Measurements from ENCODE around the gene SKAP1. TPM values are rescaled to one million over a fixed set of nuclear protein-coding genes. Genes with fewer than 3 reads are reported as not detected.

SKAP1 gene
- total RNA-seq (2021) (0.31 and 0.85 TPM in 2 replicates), Bru-seq, nascent RNA (percentile 21 among the genes with signal in this experiment), BruChase-seq, experiment 1, labeled RNA remaining after a 2-hour chase (percentile 23 among the genes with signal in this experiment), BruChase-seq, experiment 2, labeled RNA remaining after a 6-hour chase (percentile 8 among the genes with signal in this experiment)
- long read RNA-seq: 0 reads

- Histone ChIP-seq H3F3A (ENCODE audit: insufficient read depth, low read depth) (no peaks in the 10 kb centered on the region), H3K4me1 (replicated peaks; ENCODE audit: insufficient read depth) (no peaks in the 10 kb centered on the region), H4K20me1 (ENCODE audit: insufficient read depth) (no peaks in the 10 kb centered on the region), H3K27me3 (ENCODE audit: insufficient read depth, low read depth) (no peaks in the 10 kb centered on the region), H3K4me2 (no peak within 1 kb of the TSS), H3K27ac (no peak within 1 kb of the TSS), H3K9me2 (ENCODE audit: insufficient read depth) (no peaks in the 10 kb centered on the region), H3K79me2 (ENCODE audit: low read depth) (no peaks in the 10 kb centered on the region), H3K36me3 (ENCODE audit: low read depth) (no peaks in the 10 kb centered on the region), H3K9me3 (ENCODE audit: insufficient read depth, low read depth) (no peaks in the 10 kb centered on the region), H2AFZ (no peak within 1 kb of the TSS), H3K4me3 (no peak within 1 kb of the TSS)
- peak in 1 of 2 experiments; percentile 17 for DNase-seq
- ChIA-PET CTCF (interaction anchor here (0.6 kb wide), 1 partner anchor 359 kb away, joined by 3 read pairs; no protein-coding TSS in a partner anchor), POLR2A (ENCODE audit: unreplicated experiment) (no interaction called here)
- intact Hi-C loops (cut with micrococcal nuclease; ENCODE audit: unreplicated experiment): no loop called here
- no peak for TF ChIP-seq CTCF (conservative IDR thresholded peaks at IDR 0.05)
- no peak for TF ChIP-seq EZH2 (IDR thresholded peaks at IDR 0.05; ENCODE audit: low read depth)
- no TSS peak for BruUV-seq (replicated peaks)
Measured at GRCh38 chr17:48429638-48430586, at the start of gene SKAP1. Gene SKAP1 (minus strand): TSS chr17:48430214.

GRCh38 chr17:48479014-48479402 is 49.0 kb upstream of the SKAP1 start:
- Histone ChIP-seq H2AFZ (no peak overlapping the region), H4K20me1 (ENCODE audit: insufficient read depth) (no peaks in the 10 kb centered on the region), H3K4me1 (replicated peaks; ENCODE audit: insufficient read depth) (peaks cover 27% of the 10 kb centered on the region), H3K9me3 (ENCODE audit: insufficient read depth, low read depth) (no peaks in the 10 kb centered on the region), H3K4me2 (no peak overlapping the region), H3K79me2 (ENCODE audit: low read depth) (no peaks in the 10 kb centered on the region), H3F3A (ENCODE audit: insufficient read depth, low read depth) (peaks cover 25% of the 10 kb centered on the region), H3K9me2 (ENCODE audit: insufficient read depth) (no peaks in the 10 kb centered on the region), H3K4me3 (no peak overlapping the region), H3K36me3 (ENCODE audit: low read depth) (no peaks in the 10 kb centered on the region), H3K27ac (no peak overlapping the region), H3K27me3 (ENCODE audit: insufficient read depth, low read depth) (no peaks in the 10 kb centered on the region)
- CTCF ChIA-PET: no interaction called here
- BruUV-seq (replicated peaks): no TSS peak
- POLR2A ChIA-PET (ENCODE audit: unreplicated experiment): no interaction called here
- intact Hi-C loops (cut with micrococcal nuclease; ENCODE audit: unreplicated experiment): no loop called here
- TF ChIP-seq EZH2 (IDR thresholded peaks at IDR 0.05; ENCODE audit: low read depth) (no peak), CTCF (conservative IDR thresholded peaks at IDR 0.05) (no peak)
- DNase-seq: no peak

GRCh38 chr17:48478224-48479013 is 48.4 kb upstream of the SKAP1 start:
- ChIA-PET POLR2A (ENCODE audit: unreplicated experiment) (no interaction called here), CTCF (no interaction called here)

More at GRCh38 chr17:48478224-48479013, 48.4 kb upstream of the SKAP1 start:
- TF ChIP-seq EZH2 (IDR thresholded peaks at IDR 0.05; ENCODE audit: low read depth): no peak
- TF ChIP-seq CTCF (conservative IDR thresholded peaks at IDR 0.05): no peak
- BruUV-seq (replicated peaks): no TSS peak
- peaks cover 25% of the 10 kb centered on the region for H3F3A ChIP-seq (ENCODE audit: insufficient read depth, low read depth)
- H3K4me2 ChIP-seq: no peak overlapping the region
- H3K4me1 ChIP-seq (replicated peaks; ENCODE audit: insufficient read depth): peaks cover 27% of the 10 kb centered on the region
- H3K36me3 ChIP-seq (ENCODE audit: low read depth): no peaks in the 10 kb centered on the region
- no peak overlapping the region for H2AFZ ChIP-seq
- H3K79me2 ChIP-seq (ENCODE audit: low read depth): no peaks in the 10 kb centered on the region
- intact Hi-C loops (cut with micrococcal nuclease; ENCODE audit: unreplicated experiment): no loop called here
- no peaks in the 10 kb centered on the region for H3K27me3 ChIP-seq (ENCODE audit: insufficient read depth, low read depth)
- no peaks in the 10 kb centered on the region for H3K9me2 ChIP-seq (ENCODE audit: insufficient read depth)
- H3K4me3 ChIP-seq: no peak overlapping the region
- no peak for DNase-seq
- no peak overlapping the region for H3K27ac ChIP-seq
- no peaks in the 10 kb centered on the region for H4K20me1 ChIP-seq (ENCODE audit: insufficient read depth)
- H3K9me3 ChIP-seq (ENCODE audit: insufficient read depth, low read depth): no peaks in the 10 kb centered on the region
